A549 (cell line): ENCODE measurements around the gene ORC3.
"Not testable (repeated sequence)": the region's sequence is repeated elsewhere in the genome, so short reads cannot be mapped to it uniquely, and the experiment has no call there.

ENCODE experiments used
- CHD2 ChIP-seq: fragments of 150-350 bp; IDR thresholded peaks from 2 replicates; pipeline ENCODE4 v1.6.1; 2014; ENCODE audit warnings: low read length; ENCODE audit not compliant: partially characterized antibody
- CTCF ChIP-seq: fragments of >200 bp; sonication (Bioruptor Twin); formaldehyde crosslinking; IDR thresholded peaks from 3 replicates; pipeline ENCODE4 v1.5.1; 2016
- ZFP36 ChIP-seq: fragments of 450-650 bp; IDR thresholded peaks from 2 replicates; pipeline ENCODE4 v1.6.1; 2014; ENCODE audit warnings: borderline replicate concordance; ENCODE audit not compliant: partially characterized antibody

GRCh38 chr6:87613018-87613417 lies 23.1 kb downstream of the ORC3 start:
- TF ChIP-seq CTCF, CHD2, ZFP36: not testable (repeated sequence)
